Endothelial cell (in vitro differentiated cells): ENCODE measurements around the gene B3GALT2. TPM values are rescaled to one million over a fixed set of nuclear protein-coding genes. Genes with fewer than 3 reads are reported as not detected.
A peak's percentile ranks its signal among the peaks of the same experiment; 100 is the strongest.

ENCODE experiments used
- DNase-seq: peaks from one replicate; pipeline ENCODE4 v3.0.0; 2021; ENCODE audit warnings: low spot score
- H3K27ac Mint-ChIP-seq: one replicate; pipeline ENCODE4 v1.8.0; 2021; ENCODE audit warnings: mixed read lengths, inconsistent platforms; ENCODE audit not compliant: unreplicated experiment
- H3K27me3 Mint-ChIP-seq: one replicate; pipeline ENCODE4 v1.8.0; 2021; ENCODE audit warnings: mild to moderate bottlenecking, moderate library complexity, mixed read lengths, inconsistent platforms; ENCODE audit not compliant: unreplicated experiment
- H3K36me3 Mint-ChIP-seq: one replicate; pipeline ENCODE4 v1.8.0; 2021; ENCODE audit warnings: mild to moderate bottlenecking, low read depth, mixed read lengths, inconsistent platforms; ENCODE audit not compliant: unreplicated experiment
- H3K4me1 Mint-ChIP-seq: one replicate; pipeline ENCODE4 v1.8.0; 2021; ENCODE audit warnings: mild to moderate bottlenecking, mixed read lengths, inconsistent platforms; ENCODE audit not compliant: unreplicated experiment
- H3K4me3 Mint-ChIP-seq: one replicate; pipeline ENCODE4 v1.8.0; 2021; ENCODE audit warnings: mild to moderate bottlenecking, mixed read lengths, inconsistent platforms; ENCODE audit not compliant: unreplicated experiment
- H3K9me3 Mint-ChIP-seq: one replicate; pipeline ENCODE4 v1.8.0; 2021; ENCODE audit warnings: mixed read lengths, inconsistent platforms; ENCODE audit not compliant: unreplicated experiment
- total RNA-seq: library from RNA; stranded (reverse); fragmentation: NEBNext Ultra II Directional; extraction: Animal tissue kit (Norgen Biotek cat#: 25700); gene quantifications from one replicate; pipeline ENCODE4 v1.2.1, GENCODE V29; 2021; ENCODE audit not compliant: unreplicated experiment
- TF ChIP-seq, protein P1 (sequence below): fragments of 200-600 bp; sonication (generic); IDR thresholded peaks from one replicate; pipeline ENCODE4 v1.5.0; 2021; ENCODE audit warnings: antibody characterized with exemption; ENCODE audit not compliant: unreplicated experiment

The B3GALT2 gene
- total RNA-seq, 1 donor from 2014 or later: 0.10 TPM

DNA sequence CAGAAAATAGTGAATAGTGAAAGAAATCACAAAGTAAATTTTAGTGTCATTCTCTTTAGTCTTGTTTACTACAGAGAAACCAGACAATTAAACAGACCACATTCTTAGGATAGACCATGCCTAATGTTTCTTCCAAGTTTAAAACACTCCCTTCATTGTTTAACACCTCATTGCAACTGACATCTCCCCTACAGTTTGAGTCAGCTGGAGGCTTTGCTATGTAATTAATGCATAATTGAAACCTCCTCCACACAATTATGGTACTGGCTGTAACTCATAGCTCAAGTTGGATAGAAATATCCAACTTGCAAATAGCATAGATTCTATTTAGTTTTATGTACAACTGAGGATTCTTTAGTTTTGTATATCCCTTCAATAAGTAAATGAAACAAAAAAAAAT, 35.2 kb upstream of the B3GALT2 start:
- no peak for DNase-seq
- Mint-ChIP-seq H3K9me3 (no peaks in the 10 kb centered on the region), H3K4me1 (peaks cover 17% of the 10 kb centered on the region), H3K4me3 (no peak overlapping the region), H3K36me3 (peaks cover 15% of the 10 kb centered on the region), H3K27me3 (peaks cover 2% of the 10 kb centered on the region), H3K27ac (no peak overlapping the region)
- TF ChIP-seq, protein P1, sequence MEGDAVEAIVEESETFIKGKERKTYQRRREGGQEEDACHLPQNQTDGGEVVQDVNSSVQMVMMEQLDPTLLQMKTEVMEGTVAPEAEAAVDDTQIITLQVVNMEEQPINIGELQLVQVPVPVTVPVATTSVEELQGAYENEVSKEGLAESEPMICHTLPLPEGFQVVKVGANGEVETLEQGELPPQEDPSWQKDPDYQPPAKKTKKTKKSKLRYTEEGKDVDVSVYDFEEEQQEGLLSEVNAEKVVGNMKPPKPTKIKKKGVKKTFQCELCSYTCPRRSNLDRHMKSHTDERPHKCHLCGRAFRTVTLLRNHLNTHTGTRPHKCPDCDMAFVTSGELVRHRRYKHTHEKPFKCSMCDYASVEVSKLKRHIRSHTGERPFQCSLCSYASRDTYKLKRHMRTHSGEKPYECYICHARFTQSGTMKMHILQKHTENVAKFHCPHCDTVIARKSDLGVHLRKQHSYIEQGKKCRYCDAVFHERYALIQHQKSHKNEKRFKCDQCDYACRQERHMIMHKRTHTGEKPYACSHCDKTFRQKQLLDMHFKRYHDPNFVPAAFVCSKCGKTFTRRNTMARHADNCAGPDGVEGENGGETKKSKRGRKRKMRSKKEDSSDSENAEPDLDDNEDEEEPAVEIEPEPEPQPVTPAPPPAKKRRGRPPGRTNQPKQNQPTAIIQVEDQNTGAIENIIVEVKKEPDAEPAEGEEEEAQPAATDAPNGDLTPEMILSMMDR: no peak

DNA sequence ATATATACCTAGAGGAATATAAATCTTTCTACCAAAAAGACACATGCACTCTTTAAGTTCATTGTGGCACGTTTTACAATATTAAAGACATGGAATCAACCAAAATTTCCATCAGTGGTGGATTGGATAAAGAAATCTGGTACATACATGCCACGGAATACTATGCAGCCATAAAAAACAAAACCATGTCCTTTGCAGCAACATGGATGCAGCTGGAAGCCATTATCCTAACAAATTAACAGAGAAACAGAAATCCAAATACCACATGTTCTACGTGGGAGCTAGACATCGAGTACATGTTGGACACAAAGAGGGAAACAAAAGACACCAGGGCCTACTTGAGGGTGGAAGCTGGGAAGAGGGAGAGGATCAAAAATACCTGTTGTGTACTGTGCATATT, 33.0 kb upstream of the B3GALT2 start:
- H3K27ac Mint-ChIP-seq: no peak overlapping the region
- no peak for DNase-seq
- TF ChIP-seq, protein P1: no peak
- no peak overlapping the region for H3K4me3 Mint-ChIP-seq
- H3K4me1 Mint-ChIP-seq: peaks cover 26% of the 10 kb centered on the region
- H3K27me3 Mint-ChIP-seq: peaks cover 2% of the 10 kb centered on the region
- peaks cover 26% of the 10 kb centered on the region for H3K36me3 Mint-ChIP-seq
- H3K9me3 Mint-ChIP-seq: no peaks in the 10 kb centered on the region

DNA sequence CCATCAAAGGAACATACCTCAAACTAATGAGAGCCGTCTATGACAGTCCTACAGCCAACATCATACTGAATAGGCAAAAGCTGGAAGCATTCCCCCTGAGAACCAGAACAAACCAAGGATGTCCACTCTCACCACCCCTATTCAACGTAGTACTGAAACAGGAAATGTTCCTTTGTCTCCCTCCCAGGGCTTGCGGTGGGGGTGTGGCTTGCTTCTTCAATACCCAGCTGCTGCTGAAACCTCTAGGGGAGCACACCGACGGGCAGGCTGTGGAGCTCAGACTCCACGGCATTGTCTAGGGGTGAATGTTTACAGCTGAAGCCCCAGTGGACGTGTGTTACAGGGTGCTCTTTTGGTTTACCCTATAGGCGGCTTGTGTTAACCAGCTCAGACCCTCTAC, 30.5 kb upstream of the B3GALT2 start:
- H3K4me3 Mint-ChIP-seq: no peak overlapping the region
- H3K27ac Mint-ChIP-seq: peak overlapping the region; percentile 84
- H3K4me1 Mint-ChIP-seq: peaks cover 26% of the 10 kb centered on the region
- TF ChIP-seq, protein P1: no peak
- H3K9me3 Mint-ChIP-seq: no peaks in the 10 kb centered on the region
- DNase-seq: peak; percentile 46
- peaks cover 2% of the 10 kb centered on the region for H3K27me3 Mint-ChIP-seq
- peaks cover 39% of the 10 kb centered on the region for H3K36me3 Mint-ChIP-seq

DNA sequence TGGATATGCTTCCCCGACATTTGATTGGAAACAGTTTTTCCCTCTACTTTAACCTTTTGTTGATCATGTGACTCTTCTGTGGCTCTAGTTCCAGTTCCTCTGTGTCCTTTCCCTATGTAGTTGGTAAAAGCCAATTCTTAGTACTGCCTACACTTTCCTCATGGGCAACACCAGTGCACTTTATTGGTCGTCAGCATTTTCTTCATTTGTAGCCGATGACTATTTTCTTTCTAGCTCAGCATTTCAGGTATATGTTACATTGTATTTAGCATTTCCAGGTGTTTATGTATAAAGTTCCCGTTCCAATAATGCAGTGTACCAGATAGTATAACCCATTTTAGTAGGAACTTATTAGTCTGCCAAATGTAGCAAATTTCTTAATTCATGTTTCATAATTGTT, 27.6 kb upstream of the B3GALT2 start:
- no peak for DNase-seq
- Mint-ChIP-seq H3K9me3 (no peaks in the 10 kb centered on the region), H3K36me3 (peaks cover 52% of the 10 kb centered on the region), H3K27ac (no peak overlapping the region), H3K4me1 (peaks cover 34% of the 10 kb centered on the region), H3K4me3 (no peak overlapping the region), H3K27me3 (peaks cover 2% of the 10 kb centered on the region)
- TF ChIP-seq, protein P1: no peak

DNA sequence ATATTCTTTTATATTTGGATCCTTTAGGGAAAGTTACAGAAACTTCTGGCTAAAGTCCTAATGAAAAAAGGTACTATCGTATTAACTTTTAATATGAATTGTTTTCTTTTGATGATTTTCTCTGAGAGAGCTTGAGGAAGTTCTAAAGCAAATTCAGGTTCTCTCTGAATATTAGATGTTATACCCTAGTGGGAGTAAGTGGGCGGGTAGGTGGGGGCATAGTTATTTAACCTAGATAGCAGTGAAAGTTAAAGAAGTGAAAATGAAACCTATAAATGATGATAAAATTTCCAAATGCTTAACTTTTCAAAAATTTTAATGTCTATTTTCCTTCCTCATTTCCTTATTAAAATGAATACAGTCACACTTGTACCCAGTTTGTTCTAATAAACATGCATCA, 26.2 kb upstream of the B3GALT2 start:
- peaks cover 52% of the 10 kb centered on the region for H3K36me3 Mint-ChIP-seq
- H3K27ac Mint-ChIP-seq: no peak overlapping the region
- peaks cover 3% of the 10 kb centered on the region for H3K27me3 Mint-ChIP-seq
- no peaks in the 10 kb centered on the region for H3K9me3 Mint-ChIP-seq
- peaks cover 30% of the 10 kb centered on the region for H3K4me1 Mint-ChIP-seq
- DNase-seq: no peak
- TF ChIP-seq, protein P1: no peak
- no peak overlapping the region for H3K4me3 Mint-ChIP-seq
